Ecto neural progenitor cell (in vitro differentiated cells): ENCODE results near the gene IRGC.

Experiments
- DNase-seq: peaks from one replicate; pipeline ENCODE4 v3.0.0-alpha.2; 2018; ENCODE audit warnings: low spot score

The IRGC gene

DNA sequence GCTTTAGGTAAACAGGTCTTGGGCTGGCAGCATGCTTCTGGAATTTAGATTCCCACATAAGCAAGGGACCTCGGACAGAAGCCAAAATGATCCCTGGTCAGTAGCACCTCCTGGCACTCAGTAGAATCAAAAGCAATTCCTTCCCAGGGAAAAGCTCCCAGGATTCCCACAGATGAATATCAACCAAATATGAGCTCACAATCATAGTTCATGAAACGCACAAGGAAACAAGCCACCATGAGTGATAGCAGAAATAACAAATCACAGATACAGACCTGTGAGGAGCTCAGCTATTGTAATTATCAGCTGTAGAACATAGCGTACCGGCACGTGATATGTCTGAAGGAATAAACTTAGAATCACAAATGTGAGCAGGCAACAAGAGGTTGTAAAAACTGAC, 24.1 kb upstream of the IRGC start:
- DNase-seq, result no peak

- DNase-seq, result no peak
These were observed 23.5 kb upstream of the IRGC start for GRCh38 chr19:43692385-43692784.

GRCh38 chr19:43692877-43693276, 23.0 kb upstream of the IRGC start:
- no peak for DNase-seq

- DNase-seq, result no peak
These were observed 21.3 kb upstream of the IRGC start for GRCh38 chr19:43694553-43694952.

DNA sequence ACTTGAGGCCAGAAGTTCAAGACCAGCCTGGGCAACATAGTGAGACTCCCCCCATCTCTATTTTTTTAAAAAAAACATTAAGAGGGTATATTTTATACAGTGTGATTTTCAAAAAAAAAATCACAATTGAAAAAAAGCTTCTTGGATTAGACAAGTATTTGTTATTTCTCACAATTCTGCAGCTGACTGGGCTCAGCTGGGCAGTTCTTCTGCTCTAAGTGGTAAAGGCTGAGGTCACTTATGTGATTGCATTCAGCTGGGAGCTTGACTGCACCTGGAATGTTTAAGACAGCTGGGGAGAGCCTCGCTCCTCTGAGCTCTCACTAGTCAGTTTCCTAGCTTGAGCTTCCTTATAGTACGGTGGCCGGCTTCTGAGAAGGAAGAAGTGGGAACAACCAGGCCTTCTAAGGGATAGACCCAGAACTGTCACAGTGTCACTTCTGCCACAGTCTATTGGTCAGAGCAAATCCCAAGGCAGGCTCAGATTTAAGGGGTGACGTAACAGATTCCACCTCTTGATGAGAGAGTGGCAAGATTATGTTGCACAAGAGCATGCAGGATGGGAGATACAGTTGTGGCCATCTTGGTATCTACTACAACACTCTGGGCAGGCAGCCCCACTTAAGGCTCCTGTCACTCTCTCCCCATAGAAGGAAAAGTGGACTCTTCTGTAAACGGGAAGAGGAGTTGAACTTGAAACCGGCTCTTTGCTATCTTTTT, 19.7 kb upstream of the IRGC start:
- no peak for DNase-seq

- DNase-seq, result no peak
These were observed 18.6 kb upstream of the IRGC start for GRCh38 chr19:43697295-43697694.

GRCh38 chr19:43699506-43700394, 16.1 kb upstream of the IRGC start:
- DNase-seq, result peak; percentile 89

DNA sequence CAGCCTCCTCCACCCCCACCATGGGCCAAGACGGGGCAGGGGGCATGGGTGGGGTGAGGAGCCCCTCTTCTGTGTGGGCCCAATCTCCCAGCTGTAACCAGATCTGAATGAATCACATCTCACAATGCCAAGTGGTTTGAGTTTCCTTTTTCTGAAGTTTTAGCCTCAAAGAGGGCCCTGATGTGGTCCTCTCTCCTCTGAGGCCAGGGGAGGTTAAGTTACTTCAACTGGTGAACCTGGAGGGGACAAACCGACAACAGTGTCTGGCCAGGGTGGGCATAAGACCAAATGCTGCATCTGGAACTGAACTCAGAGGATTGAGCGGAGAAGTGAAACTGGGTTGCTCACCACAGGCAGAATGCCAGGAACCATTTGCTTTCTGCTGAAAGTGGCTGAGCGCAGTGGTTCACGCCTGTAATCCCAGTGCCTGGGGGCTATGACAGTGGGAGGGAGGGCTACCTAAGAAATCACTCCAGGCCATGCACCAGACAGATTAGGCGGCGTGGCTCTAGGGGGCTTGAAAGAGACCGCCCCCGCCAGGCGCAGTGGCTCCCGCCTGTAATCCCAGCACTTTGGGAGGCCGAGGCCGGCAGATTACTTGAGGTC, 15.4 kb upstream of the IRGC start:
- no peak for DNase-seq

- no peak for DNase-seq
These were observed 11.7 kb upstream of the IRGC start for GRCh38 chr19:43704002-43704705.

- no peak for DNase-seq
These were observed 10.1 kb upstream of the IRGC start for GRCh38 chr19:43705729-43706128.

DNA sequence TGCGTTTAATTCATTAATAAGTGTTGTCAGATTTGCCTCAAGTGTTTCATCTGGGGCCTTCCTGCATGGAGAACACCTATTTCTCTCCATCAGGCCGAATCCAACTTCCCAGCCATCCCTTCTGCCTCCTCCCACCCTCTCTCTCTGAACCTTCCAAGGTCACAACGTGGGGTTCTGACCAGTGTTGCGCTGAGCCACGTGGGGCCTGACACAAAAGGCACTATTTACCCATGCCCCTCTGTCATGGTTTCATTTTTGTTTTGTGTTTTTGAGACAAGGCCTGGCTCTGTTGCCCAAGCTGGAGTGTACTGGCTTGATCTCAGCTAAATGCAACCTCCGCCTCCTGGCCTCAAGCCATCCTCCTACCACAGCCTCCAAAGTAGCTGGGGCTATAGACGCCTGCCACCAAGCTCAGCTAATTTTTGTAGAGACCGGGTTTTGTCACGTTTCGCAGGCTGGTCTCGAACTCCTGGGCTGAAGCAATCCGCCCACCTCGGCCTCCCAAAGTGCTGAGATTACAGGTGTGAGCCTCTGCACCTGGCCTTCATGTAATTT, 8.6 kb upstream of the IRGC start:
- no peak for DNase-seq

GRCh38 chr19:43708716-43709115, 7.2 kb upstream of the IRGC start:
- DNase-seq, result no peak

DNA sequence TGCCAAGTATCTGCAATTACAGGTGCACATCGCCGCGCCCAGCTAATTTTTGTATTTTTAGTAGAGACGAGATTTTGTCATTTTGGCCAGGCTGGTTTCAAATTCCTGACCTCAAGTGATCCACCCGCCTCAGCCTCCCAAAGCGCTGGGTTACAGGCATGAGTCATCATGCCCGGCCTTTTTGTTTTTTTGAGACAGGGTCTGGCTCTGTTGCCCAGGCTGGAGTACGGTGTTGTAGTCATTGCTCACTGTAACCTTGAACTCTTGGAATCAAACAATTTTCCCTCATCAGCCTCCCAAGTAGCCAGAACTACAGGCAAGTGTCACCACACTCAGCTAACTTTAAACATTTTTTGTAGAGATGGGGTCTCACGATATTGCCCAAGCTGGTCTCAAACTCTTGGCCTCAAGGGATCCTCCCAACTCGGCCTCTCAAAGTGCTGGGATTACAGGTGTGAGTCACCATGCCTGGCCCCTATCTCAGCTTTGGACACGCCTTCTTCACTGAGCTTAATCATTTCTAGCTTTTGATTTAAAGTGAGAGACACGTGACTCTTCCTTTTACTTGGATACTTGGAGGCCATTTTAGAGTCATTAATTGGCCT, 4.0 kb upstream of the IRGC start:
- DNase-seq, result no peak

GRCh38 chr19:43713208-43713607, 2.7 kb upstream of the IRGC start:
- no peak for DNase-seq

DNA sequence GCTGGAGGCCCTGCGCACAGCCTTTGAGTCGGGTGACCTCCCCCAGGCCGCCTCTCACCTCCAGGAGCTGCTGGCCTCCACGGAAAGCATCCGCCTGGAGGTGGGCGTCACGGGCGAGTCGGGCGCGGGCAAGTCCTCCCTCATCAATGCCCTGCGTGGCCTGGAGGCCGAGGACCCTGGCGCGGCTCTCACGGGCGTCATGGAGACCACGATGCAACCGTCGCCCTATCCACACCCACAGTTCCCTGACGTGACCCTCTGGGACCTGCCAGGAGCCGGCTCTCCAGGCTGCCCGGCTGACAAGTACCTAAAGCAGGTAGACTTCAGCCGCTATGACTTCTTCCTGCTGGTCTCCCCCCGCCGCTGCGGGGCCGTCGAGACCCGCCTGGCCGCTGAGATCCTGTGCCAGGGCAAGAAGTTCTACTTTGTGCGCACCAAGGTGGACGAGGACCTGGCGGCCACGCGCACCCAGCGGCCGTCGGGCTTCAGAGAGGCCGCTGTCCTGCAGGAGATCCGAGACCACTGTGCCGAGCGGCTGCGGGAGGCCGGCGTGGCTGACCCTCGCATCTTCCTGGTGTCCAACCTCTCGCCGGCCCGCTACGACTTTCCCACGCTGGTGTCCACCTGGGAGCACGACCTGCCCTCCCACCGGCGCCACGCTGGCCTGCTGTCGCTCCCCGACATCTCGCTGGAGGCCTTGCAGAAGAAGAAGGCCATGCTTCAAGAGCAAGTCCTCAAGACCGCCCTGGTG, 2.9 kb downstream of the IRGC start:
- no peak for DNase-seq

- no peak for DNase-seq
These were observed 3.5 kb downstream of the IRGC start for GRCh38 chr19:43719378-43719868.

DNA sequence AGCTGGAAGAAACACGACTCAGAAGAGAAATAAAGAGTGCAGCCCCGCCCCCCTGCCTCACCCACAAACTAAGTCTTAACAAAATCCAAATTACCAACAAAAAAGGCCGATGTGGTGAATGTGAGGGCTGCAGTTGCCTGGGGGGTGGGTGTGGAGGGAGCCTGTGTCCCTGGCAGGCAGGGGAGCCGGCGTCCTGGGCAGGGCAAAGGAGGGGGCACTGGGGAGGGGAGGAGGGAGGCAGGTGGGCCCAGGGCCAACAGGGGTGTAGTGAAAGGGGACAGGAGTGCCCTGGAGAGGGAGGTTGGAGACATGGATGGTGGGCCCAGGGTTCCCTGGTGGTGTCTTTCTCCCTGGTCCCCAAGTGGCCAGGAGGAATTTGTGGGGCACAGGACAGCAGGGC, 4.0 kb downstream of the IRGC start:
- DNase-seq, result no peak

DNA sequence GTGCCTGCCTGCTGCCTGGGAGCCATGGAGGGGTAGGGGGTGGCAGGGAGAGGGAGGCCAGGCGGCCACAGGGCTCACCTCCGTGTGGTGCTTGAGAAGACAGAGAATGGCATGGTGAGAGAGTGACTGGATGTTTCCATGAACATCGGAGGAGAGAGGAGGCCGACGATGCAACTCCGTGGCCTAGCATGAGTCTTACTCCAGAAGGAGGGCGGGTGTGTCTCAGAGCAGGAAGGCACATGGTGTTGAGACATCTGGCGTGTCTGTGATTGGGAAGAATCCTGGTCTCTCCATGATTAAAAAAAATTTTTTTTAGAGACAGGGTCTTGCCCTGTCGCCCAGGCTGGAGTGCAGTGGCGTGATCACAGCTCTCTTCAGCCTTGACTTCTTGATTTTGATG, 5.1 kb downstream of the IRGC start:
- no peak for DNase-seq

DNA sequence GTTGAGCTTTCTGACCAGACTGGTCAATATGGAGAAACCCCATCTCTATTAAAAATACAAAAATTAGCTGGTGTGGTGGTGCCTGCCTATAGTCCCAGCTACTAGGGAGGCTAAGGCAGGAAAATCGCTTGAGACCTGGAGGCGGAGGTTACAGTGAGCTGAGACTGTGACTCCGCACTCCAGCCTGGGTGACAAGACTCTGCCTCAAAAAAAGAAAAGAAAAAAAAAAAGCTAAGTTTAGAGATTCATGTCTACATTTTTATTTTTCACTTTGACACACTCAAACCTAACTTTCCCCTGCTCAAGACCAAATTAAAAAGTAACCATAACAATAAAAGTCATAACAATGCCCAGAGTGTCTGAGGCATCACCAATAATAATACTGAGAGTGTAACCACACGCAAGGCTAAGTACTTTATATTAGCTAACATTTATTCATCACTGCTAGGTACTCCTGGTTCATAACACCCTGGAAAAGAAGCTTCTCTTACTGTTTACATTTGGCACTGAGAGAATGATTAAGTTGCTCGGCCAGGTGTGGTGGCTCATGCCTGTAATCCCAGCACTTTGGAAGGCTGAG, 5.7 kb downstream of the IRGC start:
- no peak for DNase-seq

DNA sequence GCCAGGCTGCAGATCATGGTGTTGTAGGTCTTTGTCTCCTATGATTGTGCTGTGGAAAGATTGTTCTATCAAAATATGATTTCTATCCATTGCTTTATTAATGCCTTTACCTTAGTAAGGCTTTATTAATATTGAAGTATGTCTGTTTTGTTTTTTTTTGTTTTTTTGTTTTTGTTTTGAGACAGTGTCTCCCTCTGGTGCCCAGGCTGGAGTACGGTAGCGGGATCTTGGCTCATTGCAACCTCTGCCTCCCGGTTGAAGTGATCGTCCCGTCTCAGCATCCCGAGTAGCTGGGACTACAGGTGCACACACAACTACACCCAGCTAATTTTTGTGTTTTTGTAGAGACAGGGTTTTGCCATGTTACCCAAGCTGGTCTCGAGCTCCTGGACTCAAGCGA, 7.7 kb downstream of the IRGC start:
- no peak for DNase-seq
